PC-9 (cell line): ENCODE measurements around the gene VASH2. TPM values are rescaled to one million over a fixed set of nuclear protein-coding genes. Genes with fewer than 3 reads are reported as not detected.

Experiments
- BruUV-seq: library from RNA; stranded (reverse); fragments of 400-500 nt; replicated peaks from 2 replicates; lab custom pipeline; 2021; lab: Mats Ljungman, UMichigan
- CTCF ChIA-PET: fragments of 300-600 bp; sonication (Branson Sonifier 250); formaldehyde crosslinking; loops from one replicate; lab custom pipeline; 2022; ENCODE audit warnings: antibody characterized with exemption; lab: Charles Lee
- POLR2A ChIA-PET: fragments of 300-600 bp; sonication (Branson Sonifier 250); formaldehyde crosslinking; loops from one replicate; lab custom pipeline; 2022; ENCODE audit warnings: antibody characterized with exemption; ENCODE audit not compliant: unreplicated experiment; lab: Charles Lee
- DNase-seq, 2 experiments: peaks; one replicate each; pipeline versions ENCODE4 v3.0.0 to v3.0.0-alpha.2; 2015 to 2022; ENCODE audit warnings: mixed read lengths in 1 of 2
- H2AFZ ChIP-seq: fragments of 200-600 bp; sonication (generic); 2 replicates; pipeline ENCODE4 v1.8.1; 2017; ENCODE audit warnings: antibody characterized with exemption
- H3F3A ChIP-seq: fragments of 200-600 bp; sonication (generic); 2 replicates; pipeline ENCODE4 v1.8.1; 2017; ENCODE audit warnings: antibody characterized with exemption, mild to moderate bottlenecking, low read depth; ENCODE audit not compliant: insufficient read depth
- H3K27ac ChIP-seq: fragments of 200-600 bp; sonication (generic); 2 replicates; pipeline ENCODE4 v1.6.1; 2016; ENCODE audit warnings: mixed run types
- H3K27me3 ChIP-seq: fragments of 200-600 bp; sonication (generic); 2 replicates; pipeline ENCODE4 v1.6.1; 2016; ENCODE audit warnings: low read depth, mixed run types; ENCODE audit not compliant: insufficient read depth
- H3K36me3 ChIP-seq: fragments of 200-600 bp; sonication (generic); 2 replicates; pipeline ENCODE4 v1.6.1; 2016; ENCODE audit warnings: low read depth, mixed run types
- H3K4me1 ChIP-seq: fragments of 200-600 bp; sonication (generic); replicated peaks from 2 replicates; pipeline ENCODE4 v1.6.1; 2016; ENCODE audit warnings: mixed run types; ENCODE audit not compliant: insufficient read depth
- H3K4me2 ChIP-seq: fragments of 200-600 bp; sonication (generic); 2 replicates; pipeline ENCODE4 v1.6.1; 2017; ENCODE audit warnings: mixed run types
- H3K4me3 ChIP-seq: fragments of 200-600 bp; sonication (generic); 2 replicates; pipeline ENCODE4 v1.6.1; 2016; ENCODE audit warnings: mixed run types
- H3K79me2 ChIP-seq: fragments of 200-600 bp; sonication (generic); 2 replicates; pipeline ENCODE4 v1.6.1; 2017; ENCODE audit warnings: low read depth, mixed run types
- H3K9me2 ChIP-seq: fragments of 200-600 bp; sonication (generic); 2 replicates; pipeline ENCODE4 v1.8.1; 2017; ENCODE audit warnings: mild to moderate bottlenecking; ENCODE audit not compliant: insufficient read depth
- H3K9me3 ChIP-seq: fragments of 200-600 bp; sonication (generic); 2 replicates; pipeline ENCODE4 v1.8.1; 2016; ENCODE audit warnings: low read depth; ENCODE audit not compliant: insufficient read depth
- H4K20me1 ChIP-seq: fragments of 200-600 bp; sonication (generic); 2 replicates; pipeline ENCODE4 v1.8.1; 2017; ENCODE audit not compliant: insufficient read depth
- CTCF ChIP-seq: fragments of 200-600 bp; sonication (generic); conservative IDR thresholded peaks from 2 replicates; pipeline ENCODE4 v1.6.1; 2017; ENCODE audit warnings: mixed run types, antibody characterized with exemption, mild to moderate bottlenecking, moderate library complexity
- EZH2 ChIP-seq: fragments of 200-600 bp; sonication (generic); IDR thresholded peaks from 2 replicates; pipeline ENCODE4 v1.8.0; 2017; ENCODE audit warnings: antibody characterized with exemption, low read depth
- intact Hi-C: fragments of 100-400 bp; cut with micrococcal nuclease; formaldehyde crosslinking; loops from one replicate; pipeline ENCODE4 v1.10.0; 2022; ENCODE audit not compliant: unreplicated experiment
- total RNA-seq: library from RNA; stranded (reverse); gene quantifications from 2 replicates; pipeline ENCODE4 v1.2.3, GENCODE V29; 2021

VASH2 gene
- total RNA-seq, 1 experiment from 2014 or later: not detected

GRCh38 chr1:212975111-212975918 lies 25.0 kb downstream of the VASH2 start:
- no peak for TF ChIP-seq CTCF
- Histone ChIP-seq H3K27ac (no peak overlapping the region), H3K9me3 (no peaks in the 10 kb centered on the region), H2AFZ (no peak overlapping the region), H3K9me2 (no peaks in the 10 kb centered on the region), H3K4me3 (no peak overlapping the region), H3K4me1 (no peaks in the 10 kb centered on the region), H3F3A (no peaks in the 10 kb centered on the region), H3K36me3 (no peaks in the 10 kb centered on the region), H4K20me1 (no peaks in the 10 kb centered on the region), H3K79me2 (no peaks in the 10 kb centered on the region), H3K4me2 (no peak overlapping the region), H3K27me3 (peaks cover 20% of the 10 kb centered on the region; the same call in 1 of the 2 replicates)
- POLR2A ChIA-PET: no interaction called here
- CTCF ChIA-PET: no interaction called here
- DNase-seq: no peak
- intact Hi-C loops: no loop called here
- no TSS peak for BruUV-seq

- ChIA-PET POLR2A (no interaction called here), CTCF (interaction anchor here (0.6 kb wide), 1 partner anchor 435 kb away, joined by 31 read pairs; no protein-coding TSS in a partner anchor)
- intact Hi-C loops: no loop called here
- no peak overlapping the region for H3K4me3 ChIP-seq
- no TSS peak for BruUV-seq
- TF ChIP-seq EZH2 (no peak), CTCF (no peak)
- H3K4me2 ChIP-seq: no peak overlapping the region
- DNase-seq: no peak
- H3F3A ChIP-seq: no peaks in the 10 kb centered on the region
- H3K9me3 ChIP-seq: no peaks in the 10 kb centered on the region
- H3K9me2 ChIP-seq: no peaks in the 10 kb centered on the region
- no peaks in the 10 kb centered on the region for H3K79me2 ChIP-seq
- peaks cover 13% of the 10 kb centered on the region; the same call in 1 of the 2 replicates for H3K27me3 ChIP-seq
- H2AFZ ChIP-seq: no peak overlapping the region
- H3K36me3 ChIP-seq: no peaks in the 10 kb centered on the region
- H3K27ac ChIP-seq: no peak overlapping the region
- H4K20me1 ChIP-seq: no peaks in the 10 kb centered on the region
- no peaks in the 10 kb centered on the region for H3K4me1 ChIP-seq
Observed at GRCh38 chr1:212976586-212976985, 26.2 kb downstream of the VASH2 start.

- peaks cover 5% of the 10 kb centered on the region; the same call in 1 of the 2 replicates for H3K27me3 ChIP-seq
- intact Hi-C loops: no loop called here
- no peak for DNase-seq
- no peaks in the 10 kb centered on the region for H3K79me2 ChIP-seq
- H3K27ac ChIP-seq: no peak overlapping the region
- no peak overlapping the region for H3K4me3 ChIP-seq
- CTCF ChIA-PET: no interaction called here
- no peaks in the 10 kb centered on the region for H3K4me1 ChIP-seq
- no peaks in the 10 kb centered on the region for H3K9me2 ChIP-seq
- H2AFZ ChIP-seq: no peak overlapping the region
- H3K9me3 ChIP-seq: no peaks in the 10 kb centered on the region
- POLR2A ChIA-PET: no interaction called here
- H3F3A ChIP-seq: no peaks in the 10 kb centered on the region
- TF ChIP-seq EZH2 (no peak), CTCF (no peak)
- no peak overlapping the region for H3K4me2 ChIP-seq
- no peaks in the 10 kb centered on the region for H4K20me1 ChIP-seq
- H3K36me3 ChIP-seq: no peaks in the 10 kb centered on the region
- BruUV-seq: no TSS peak
Observed at GRCh38 chr1:212977781-212978645, 27.7 kb downstream of the VASH2 start.
